ENCODE measurements around the gene LDLRAD1. TPM values are rescaled to one million over a fixed set of nuclear protein-coding genes. Genes with fewer than 3 reads are reported as not detected.
"Not testable (repeated sequence)": the region's sequence is repeated elsewhere in the genome, so short reads cannot be mapped to it uniquely, and the experiment has no call there.

Gene LDLRAD1
- total RNA-seq, 2 donors from 2014 or later = not detected

DNA sequence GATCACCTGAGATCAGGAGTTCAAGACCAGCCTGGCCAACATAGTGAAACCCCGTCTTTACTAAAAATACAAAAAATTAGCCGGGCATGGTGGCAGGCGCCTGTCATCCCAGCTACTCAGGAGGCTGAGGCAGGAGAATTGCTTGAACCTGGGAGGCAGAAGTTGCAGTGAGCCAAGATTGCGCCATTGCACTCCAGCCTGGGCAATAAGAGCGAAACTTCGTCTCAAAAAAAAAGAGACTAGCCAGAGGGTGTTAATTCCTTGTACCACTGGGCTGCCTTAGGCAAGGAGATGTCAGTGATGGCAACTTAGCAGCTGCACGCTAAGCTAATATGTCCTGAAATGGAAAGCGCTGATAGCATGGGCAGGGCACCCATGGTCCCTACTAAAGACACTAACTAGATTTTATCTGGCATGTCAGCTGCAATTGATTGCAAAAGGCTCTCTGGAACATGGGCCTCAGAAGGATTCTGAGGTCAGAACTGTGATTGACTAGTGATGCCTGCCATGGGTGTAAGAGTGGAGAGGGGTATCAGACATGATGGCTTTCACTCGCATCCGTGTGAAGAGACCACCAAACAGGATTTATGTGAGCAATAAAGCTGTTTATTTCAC, 1.7 kb upstream of the LDLRAD1 start:
- intact Hi-C loops (cut with DNase I); DNase-seq (ENCODE audit: low spot score): not testable (repeated sequence)

DNA sequence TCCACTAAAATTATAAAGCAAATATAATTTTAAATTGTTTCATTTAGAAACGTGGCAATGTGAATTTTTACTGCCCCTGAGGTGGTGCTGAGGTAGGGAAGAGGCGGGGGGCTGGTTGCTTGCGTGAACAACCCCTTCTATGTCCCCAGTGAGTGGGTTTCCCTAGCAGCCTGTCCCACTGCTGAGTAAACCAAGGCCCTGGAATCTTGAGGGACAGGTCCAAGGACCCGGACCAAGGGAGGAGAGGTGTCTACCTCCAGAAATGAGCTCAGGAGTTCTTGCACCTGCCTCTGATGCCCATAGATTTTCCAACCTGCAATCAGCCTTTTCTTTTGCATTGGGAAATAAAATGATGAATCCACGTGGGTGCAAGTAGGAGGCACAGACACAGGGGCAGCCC, 649 bp upstream of the LDLRAD1 start:
- DNase-seq (ENCODE audit: low spot score) = no peak

GRCh38 chr1:54016343-54017282, 1.4 kb downstream of the LDLRAD1 start:
- DNase-seq (ENCODE audit: low spot score) = no peak
- intact Hi-C loops (cut with DNase I) = no loop called here

More for the DNA sequence above, 649 bp upstream of the LDLRAD1 start:
- intact Hi-C loops (cut with DNase I) = no loop called here

- peak; percentile 76 for DNase-seq (ENCODE audit: low spot score)
- intact Hi-C loops (cut with DNase I) = no loop called here
These were observed 3.9 kb downstream of the LDLRAD1 start for GRCh38 chr1:54014009-54014629.

- no peak for DNase-seq (ENCODE audit: low spot score)
- intact Hi-C loops (cut with DNase I) = no loop called here
These were observed 4.5 kb downstream of the LDLRAD1 start for GRCh38 chr1:54013393-54014008.

GRCh38 chr1:54012863-54013262, 5.1 kb downstream of the LDLRAD1 start:
- no peak for DNase-seq (ENCODE audit: low spot score)
- intact Hi-C loops (cut with DNase I) = no loop called here

- intact Hi-C loops (cut with DNase I) = no loop called here
- no peak for DNase-seq (ENCODE audit: low spot score)
These were observed 6.0 kb downstream of the LDLRAD1 start for GRCh38 chr1:54012008-54012325.

GRCh38 chr1:54011316-54012007, 6.5 kb downstream of the LDLRAD1 start:
- DNase-seq (ENCODE audit: low spot score) = no peak
- intact Hi-C loops (cut with DNase I) = no loop called here

DNA sequence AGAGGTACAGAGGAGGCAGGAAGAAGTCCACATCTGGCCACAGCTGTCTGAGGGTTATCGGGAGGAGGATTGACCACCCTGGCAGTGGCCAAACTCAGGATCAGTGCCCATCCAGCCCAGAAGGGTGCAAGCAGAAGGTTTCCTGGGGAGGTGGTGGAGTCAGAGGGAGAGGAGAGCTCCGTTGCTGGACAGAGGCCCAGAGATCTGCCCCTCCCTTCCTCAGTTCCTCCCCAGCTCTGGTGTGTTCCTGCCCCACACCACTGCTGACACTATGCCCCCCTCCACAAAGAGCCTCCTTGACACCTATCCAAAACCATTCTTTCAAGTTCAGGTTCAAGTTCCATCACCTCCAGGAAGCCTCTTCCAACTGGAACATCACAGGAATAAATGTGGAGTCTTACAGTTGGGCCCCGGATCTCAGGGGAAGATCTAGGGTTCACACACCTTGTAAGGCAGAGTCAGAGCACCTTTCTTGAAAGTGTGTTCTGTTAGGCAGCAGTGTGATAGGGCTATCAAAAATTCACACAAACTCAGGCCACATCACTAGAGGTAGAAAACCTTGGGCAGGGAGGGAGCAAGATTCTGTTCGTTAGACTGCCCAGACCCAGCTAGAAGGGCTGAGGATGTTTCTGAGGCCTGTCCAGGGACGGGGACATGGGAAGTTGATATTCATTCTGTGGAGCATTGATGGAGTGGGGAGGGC, 7.4 kb downstream of the LDLRAD1 start:
- DNase-seq (ENCODE audit: low spot score) = no peak
- intact Hi-C loops (cut with DNase I) = no loop called here

- intact Hi-C loops (cut with DNase I) = no loop called here
- no peak for DNase-seq (ENCODE audit: low spot score)
These were observed 8.6 kb downstream of the LDLRAD1 start for GRCh38 chr1:54009406-54009805.

- DNase-seq (ENCODE audit: low spot score) = no peak
- intact Hi-C loops (cut with DNase I) = no loop called here
These were observed 9.1 kb downstream of the LDLRAD1 start for GRCh38 chr1:54008876-54009275.

DNA sequence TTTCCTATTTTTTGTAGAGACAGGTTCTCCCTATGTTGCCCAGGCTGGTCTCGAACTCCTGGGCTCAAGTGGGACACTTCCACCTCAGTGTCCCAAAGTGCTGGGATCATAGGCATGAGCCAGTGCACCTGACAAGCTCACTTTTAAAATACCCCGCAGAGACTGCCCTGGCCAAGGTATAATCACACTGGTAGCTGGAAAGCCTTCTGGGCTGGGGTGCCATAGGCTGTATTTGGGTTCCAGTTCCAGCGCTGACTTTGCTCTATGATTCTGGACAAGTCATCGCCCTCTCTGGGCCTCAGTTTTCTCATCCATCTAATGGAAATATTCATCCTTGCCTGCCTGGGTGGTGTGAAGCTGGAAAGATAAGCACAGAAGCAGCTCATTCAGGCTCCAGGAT, 10.4 kb downstream of the LDLRAD1 start:
- intact Hi-C loops (cut with DNase I) = no loop called here
- no peak for DNase-seq (ENCODE audit: low spot score)

GRCh38 chr1:54006508-54006907, 11.5 kb downstream of the LDLRAD1 start:
- DNase-seq (ENCODE audit: low spot score) = no peak
- intact Hi-C loops (cut with DNase I) = no loop called here

- intact Hi-C loops (cut with DNase I) = no loop called here
- no peak for DNase-seq (ENCODE audit: low spot score)
These were observed 13.4 kb downstream of the LDLRAD1 start for GRCh38 chr1:54004481-54005049.

DNA sequence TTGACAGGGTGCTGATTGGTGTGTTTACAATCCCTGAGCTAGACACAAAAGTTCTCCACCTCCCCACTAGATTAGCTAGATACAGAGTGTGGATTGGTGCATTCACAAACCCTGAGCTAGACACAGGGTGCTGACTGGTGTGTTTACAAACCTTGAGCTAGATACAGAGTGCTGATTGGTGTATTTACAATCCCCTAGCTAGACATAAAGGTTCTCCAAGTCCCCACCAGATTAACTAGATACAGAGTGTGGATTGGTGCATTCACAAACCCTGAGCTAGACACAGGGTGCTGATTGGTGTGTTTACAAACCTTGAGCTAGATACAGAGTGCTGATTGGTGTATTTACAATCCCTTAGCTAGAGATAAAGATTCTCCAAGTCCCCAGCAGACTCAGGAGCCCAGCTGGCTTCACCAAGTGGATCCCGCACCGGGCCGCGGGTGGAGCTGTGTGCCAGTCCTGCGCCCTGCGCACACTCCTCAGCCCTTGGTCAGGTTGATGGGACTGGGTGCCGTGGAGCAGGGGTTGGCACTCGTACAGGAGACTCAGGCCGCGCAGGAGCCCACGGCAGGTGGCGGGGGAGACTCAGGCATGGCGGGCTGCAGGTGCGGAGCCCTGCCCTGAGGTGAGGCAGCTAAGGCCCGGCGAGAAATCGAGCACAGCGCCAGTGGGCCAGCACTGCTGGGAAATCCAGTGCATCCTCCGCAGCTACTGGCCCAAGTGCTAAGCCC, 14.1 kb downstream of the LDLRAD1 start:
- DNase-seq (ENCODE audit: low spot score) = not testable (repeated sequence)

GRCh38 chr1:54003249-54003646, 14.7 kb downstream of the LDLRAD1 start:
- DNase-seq (ENCODE audit: low spot score) = no peak
- intact Hi-C loops (cut with DNase I) = no loop called here

More for the DNA sequence above, 14.1 kb downstream of the LDLRAD1 start:
- intact Hi-C loops (cut with DNase I) = not testable (repeated sequence)

- intact Hi-C loops (cut with DNase I) = no loop called here
- no peak for DNase-seq (ENCODE audit: low spot score)
These were observed 15.3 kb downstream of the LDLRAD1 start for GRCh38 chr1:54002544-54003248.
